SW 1271 (cell line): ENCODE measurements around the gene SCUBE3.

ENCODE experiments used
- DNase-seq, 2 experiments: peaks; one replicate each; lab custom pipeline; 2025; lab: John Stamatoyannopoulos, UW

The SCUBE3 gene

DNA sequence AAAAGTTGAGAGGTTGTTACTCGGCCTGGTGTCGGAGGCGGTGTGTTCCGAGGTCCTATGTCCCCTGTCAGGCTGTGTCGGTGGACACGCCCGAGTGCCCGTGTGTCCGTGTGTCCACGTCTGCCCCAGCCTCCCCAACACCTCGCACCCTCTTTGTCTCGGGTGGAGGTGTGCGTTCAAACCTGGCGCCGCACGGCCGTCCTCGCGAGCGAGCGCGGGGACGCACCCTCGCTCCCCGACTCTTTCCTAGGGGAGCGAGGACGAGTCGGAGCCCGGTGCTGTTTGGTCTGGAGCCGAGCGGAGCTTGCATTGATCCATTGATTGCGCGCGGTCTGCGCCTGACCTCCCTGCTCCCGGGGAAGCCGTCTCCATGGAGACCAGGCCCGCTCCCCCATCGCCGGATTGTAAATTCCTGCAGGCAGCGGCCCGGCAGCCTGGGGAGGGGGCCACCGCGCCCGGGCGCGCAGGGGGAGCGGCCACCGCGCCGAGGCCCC is 411 bp upstream of the SCUBE3 start:
- no peak for DNase-seq

DNA sequence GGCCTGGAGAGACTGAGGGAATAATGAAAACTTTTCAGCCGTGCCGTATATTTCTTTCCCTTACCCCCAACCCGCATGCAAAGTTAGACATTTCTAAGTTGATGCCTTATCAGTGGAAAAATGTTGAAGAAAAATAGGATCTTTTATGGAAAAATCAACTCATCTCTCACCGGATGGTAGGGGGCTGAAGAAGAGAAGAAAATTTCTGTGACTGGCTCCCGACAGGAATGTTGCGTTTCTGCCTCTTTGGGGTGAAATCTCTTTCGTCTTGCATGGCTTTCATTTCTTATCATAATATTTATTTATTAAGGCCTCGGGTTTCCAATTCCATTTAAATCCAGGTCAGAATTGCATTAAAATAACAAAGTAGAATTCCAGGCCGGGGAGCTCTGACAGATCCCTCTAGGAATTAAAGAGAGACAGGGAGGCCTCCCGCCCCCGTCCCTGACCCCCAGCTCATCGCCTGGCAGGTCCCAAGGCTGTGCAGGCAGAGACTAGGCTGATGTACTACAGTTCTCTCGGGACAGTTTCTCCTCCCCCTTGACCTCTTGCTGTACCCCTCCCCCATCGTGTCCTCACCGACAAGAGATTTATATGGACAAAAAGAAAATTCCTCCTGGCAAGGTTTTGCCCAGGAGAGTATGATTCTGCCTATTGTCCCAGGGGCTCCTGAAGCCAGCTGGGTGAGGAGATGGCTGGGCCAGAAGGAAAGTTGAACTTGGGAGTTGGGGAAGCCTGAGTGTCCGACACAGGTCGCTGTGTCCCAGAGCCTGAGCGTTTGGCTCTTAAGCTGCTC is 1.3 kb downstream of the SCUBE3 start:
- no peak for DNase-seq

DNA sequence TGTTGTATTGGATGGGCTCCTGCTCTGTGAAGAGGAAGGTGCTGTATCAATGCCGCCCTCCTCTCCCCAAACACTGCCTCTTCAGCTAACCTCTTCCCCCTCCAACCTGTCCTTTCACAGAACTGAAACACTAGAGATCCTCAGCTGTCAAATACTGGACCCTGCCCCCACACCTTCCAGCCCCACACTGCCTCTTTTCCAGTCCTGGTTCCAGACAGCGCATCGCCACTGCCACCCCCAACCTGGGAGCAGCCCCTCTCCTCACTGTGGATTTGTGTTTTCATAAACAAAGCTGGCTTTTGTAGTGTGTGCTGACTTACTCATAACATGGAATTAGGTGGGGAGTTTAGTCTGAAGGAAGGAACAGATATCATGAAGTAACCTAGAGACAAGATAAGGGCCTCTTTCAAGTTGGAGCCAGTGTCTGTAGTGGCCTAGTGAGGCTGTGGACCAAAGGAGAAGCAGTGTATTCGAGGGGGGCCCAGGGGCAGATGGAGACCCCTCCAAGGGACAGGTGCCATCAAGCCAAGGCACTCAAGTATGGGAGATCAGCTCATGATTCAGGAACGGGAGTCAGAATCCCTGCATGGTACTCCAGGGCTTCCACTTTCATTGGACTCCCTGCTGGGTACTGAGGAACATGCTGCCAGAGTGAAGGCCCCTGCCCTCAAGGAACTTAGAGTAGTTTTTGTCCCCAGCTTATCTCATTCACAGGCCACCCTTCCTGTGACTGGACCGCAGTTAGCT is 2.1 kb downstream of the SCUBE3 start:
- no peak for DNase-seq

DNA sequence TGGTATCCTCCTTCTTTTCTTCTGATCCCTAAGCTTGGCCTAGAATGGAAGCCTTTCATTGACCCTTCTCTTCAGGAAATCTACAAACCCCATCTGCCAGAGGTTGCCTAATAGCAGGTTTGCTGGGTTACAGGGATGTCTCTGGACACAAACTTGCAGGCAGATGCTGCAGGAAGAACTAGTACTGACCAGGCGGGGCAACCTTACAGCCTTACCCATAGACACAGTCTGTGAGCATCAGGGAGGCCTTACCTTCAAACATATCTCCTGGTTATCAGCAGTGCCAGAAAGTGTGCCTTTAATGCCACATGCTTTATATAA is 2.6 kb downstream of the SCUBE3 start:
- DNase-seq = no peak

DNA sequence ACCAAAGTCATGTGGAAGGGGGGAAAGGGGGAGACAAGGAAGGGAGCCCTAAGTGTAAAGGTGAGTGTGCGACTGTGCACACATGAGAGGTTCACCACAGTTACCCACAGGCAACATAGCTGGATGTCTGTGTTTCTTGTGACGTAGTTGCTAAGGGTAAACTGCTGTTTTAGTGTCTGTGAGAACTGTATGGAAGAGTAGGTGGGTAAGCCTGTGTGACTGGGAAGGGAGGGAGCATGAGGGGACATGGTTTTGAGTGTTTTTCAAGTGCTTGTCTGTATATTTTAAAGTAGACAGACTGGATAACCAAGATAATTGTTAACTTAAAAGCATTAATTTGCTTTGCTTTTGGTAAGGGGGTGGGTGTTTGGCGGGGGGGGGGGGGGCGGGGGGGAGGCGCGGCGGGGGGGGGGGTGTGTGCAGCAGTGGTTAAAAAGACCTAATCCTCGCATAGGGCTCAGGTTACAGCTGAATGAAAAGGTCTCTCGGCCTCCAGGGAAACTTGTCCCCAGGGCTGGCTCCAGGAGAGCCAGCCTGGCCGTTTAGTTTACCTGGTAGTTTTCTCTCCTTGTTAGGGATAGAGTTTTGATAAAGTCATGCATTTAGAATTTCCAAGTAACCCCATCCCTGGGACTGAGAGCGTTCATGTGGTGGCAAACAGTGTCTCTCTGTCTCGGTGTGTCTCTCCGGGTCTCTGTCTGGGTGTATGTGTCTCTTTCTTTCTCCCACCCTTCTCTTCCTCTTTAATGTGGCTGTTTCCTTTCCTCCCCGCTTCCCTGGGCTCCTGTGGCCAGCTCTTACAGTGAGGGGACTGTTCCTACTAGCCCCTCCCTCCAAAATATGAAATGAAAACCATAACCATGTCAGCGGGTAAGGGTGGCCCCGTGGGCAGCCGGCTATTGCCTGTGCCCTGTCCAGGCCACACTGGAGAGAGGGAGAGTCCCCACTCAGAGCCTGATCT is 3.4 kb downstream of the SCUBE3 start:
- DNase-seq = no peak

DNA sequence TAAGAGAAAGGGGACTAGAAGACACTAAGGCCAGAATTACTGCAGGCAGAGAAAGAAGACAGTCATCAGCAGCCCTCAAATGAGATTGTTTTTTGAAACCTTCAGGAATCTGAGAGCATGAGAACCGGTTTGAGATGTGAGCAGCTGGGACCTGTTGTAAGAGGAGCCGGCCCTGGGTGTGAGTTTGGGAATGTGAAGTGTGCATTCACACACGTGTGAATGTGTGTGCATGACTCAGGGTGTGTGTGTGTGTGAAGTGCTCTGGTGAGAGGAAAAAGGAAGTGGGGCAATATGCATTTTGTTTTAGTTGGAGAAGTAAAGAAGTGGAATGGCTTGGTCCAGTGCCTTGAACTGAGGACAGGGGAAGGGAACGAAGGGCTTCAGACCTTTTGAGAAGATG is 4.3 kb downstream of the SCUBE3 start:
- no peak for DNase-seq

DNA sequence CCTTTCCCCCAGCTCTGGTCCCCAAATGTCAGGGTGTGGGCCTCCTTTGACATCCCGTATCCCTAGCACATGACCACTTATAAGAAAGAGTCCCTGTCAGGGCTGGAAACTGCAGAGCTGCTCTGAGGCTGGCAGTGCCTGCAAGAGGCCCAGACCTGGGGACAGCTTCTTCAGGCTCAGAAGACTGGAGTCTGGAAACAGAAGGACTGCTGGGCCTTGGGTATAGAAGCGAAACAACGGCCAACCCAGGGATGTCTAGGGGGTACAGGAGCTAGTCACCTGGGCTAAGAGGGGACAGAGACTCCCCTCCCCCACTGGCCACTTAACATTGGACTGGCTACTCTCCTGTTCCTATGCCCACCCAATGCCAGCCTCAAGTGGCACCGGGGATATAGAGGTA is 4.7 kb downstream of the SCUBE3 start:
- DNase-seq = no peak

DNA sequence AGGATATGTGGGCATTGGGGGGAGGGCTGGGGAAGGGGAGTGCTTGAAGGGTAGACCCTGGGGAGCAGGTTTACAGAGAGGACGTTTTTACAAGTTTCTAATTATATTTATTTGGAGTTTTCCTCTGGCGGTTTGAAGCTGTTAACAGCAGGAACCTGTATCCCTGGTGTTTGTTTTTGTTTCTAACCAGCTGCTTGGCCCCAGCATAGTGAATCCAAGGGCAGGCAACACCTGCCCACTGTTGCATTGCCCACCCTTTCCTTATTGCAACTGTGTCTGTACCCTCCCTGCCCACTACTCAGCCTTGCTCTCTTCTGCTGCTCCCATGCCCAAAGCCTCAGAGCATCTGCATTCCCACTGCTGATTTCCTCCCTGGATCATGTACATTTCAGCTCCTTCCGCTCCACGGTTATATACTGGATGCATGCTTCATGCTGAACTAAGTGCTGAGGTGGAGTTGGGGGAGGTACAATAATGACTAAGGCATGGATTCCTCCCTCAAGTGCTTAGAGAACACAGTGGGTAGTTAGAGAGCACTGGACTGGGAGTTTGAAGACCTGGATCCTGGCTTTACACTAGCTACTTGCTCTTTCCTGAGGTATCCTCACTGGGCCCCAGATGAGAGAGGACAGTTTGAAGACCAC is 6.0 kb downstream of the SCUBE3 start:
- DNase-seq = no peak

DNA sequence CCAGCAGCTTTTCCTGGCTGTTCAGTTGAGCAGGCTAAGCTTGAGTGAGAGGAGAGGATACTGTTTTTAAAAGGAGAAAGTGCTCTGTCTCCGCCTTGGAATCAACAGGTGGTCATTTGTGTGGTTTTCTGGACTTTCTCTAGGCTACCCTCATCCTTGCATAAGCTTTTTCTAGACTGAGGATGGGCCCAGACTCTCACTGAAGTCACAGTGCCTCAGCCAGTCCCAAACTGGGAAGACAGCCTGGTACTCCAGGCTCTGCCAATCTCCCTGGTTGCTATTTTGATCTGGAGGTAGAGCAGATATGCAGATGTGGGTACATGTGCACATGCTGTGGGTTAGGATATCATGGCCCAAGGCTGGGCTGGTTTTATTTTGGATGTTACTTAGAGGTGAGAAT is 7.0 kb downstream of the SCUBE3 start:
- DNase-seq = no peak

DNA sequence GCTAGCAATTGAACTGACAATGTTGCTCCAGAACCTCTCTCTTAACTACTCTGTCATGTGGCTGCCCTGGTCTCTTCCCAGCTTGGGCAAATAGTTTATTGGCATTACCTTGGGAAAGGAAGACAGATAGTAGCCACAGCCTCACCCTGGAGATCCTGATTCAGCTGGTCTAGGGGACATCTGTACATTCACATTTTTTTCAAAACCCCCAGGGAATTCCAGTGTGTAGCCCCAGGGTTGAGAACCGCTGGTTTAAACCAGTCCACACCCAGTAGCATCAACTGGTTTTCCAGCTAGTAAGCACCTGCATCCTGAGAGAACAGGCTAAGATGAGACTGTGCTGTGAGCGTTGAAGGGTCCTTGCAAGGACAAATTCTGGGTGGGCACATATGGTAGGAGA is 9.6 kb downstream of the SCUBE3 start:
- no peak for DNase-seq

DNA sequence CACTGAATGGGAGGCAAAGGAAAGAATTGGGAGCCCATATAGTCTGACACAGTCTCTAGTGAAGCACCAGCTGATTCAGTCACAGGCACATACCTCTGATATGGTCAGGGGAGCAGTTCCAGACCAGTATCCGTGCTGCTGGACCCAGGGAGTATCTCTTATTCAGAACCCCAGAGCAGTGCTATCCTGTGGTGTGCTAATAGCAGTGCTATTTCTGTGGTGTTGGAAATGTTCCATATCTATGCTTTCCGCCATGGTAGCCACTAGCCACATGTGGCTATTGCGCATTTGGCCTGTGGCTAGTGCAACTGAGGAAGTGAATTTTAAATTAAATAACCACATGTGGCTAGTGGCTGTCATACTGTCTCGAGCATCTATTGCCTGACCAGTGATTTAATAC is 11.0 kb downstream of the SCUBE3 start:
- no peak for DNase-seq

DNA sequence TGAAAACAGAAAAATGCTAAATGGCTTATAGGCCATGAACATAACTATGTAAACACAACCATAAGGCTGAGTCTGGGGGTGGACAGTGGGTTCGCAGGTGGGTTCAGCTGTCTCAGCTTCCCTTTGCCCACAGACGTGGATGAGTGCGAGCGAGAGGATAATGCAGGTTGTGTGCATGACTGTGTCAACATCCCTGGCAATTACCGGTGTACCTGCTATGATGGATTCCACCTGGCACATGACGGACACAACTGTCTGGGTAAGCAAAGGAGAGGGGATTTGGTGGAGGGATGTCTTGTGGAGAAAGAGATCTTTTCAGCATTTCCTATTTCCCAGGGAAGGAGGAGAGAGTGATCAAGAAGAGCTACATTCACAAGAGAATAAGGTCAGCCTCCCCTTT is 14.7 kb downstream of the SCUBE3 start:
- DNase-seq = no peak

DNA sequence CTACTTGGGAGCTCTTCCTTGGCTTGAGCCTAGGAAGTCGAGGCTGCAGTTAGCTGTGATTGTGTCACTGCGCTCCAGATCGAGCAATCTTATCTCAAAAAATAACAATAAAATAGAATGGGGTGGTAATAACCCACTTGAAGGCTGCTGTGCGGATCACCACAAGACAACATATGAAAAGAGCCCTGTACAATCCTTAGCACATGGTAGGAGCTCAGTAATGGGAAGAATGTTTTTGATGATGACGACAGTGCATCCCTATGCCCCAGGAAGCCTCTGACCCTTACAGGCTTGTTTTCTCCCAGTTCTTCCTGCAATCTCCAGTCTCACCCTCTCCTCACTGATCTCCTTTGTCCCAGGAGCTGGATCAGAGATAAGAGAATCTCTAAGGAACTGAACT is 15.5 kb downstream of the SCUBE3 start:
- DNase-seq = no peak

DNA sequence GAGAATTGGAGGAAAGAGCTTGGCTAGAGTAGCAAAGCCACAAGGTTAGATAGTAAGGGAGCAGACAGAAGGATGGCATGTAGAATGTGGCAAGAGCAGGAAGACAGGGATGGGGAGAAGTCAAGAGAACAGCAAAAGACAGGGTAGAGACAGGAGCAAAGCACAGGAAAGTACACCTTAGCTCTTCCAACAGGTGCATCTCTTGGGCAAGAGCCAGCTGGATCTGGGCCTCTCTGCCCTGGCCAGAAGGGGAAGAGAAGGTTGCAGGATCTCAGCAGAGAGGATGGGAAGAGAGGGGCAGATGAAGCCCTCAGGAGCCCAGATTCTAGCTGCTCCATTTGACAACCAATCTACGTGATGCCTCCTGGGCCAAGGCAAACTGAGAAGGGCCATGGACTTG is 16.7 kb downstream of the SCUBE3 start:
- no peak for DNase-seq

DNA sequence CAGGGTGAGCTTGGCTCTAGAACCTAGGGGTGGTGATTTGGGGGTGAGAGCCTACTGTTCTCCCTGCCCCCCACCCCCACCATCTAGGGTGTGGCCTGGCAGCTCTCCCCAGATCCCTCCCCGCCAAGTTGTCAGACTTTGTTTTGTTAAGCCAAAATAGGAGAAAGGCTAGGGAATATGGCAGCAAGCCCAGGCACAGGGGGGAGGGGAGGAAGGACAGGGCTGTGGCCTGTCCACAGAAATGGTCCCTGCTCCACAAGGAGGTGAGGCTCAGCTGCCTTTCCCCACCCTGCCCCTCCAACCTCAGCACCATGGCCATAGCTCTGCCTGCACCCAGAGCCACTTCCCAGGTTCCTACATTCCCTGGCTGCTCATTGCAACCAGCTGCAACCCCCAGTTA is 17.2 kb downstream of the SCUBE3 start:
- DNase-seq = no peak

DNA sequence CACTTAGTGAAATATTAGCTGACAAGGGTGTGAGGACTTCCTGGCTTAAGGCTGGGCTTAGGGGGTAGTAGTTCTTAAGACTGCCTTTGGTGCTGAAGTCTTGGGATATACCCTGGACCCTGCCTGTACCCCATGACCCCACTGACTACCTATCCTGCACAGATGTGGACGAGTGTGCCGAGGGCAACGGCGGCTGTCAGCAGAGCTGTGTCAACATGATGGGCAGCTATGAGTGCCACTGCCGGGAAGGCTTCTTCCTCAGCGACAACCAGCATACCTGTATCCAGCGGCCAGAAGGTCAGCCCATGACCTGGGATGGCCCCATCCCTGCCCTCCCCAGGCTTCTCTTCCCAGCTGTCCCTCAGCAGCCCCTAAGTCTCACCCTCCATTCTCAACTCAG is 17.8 kb downstream of the SCUBE3 start:
- DNase-seq = no peak

DNA sequence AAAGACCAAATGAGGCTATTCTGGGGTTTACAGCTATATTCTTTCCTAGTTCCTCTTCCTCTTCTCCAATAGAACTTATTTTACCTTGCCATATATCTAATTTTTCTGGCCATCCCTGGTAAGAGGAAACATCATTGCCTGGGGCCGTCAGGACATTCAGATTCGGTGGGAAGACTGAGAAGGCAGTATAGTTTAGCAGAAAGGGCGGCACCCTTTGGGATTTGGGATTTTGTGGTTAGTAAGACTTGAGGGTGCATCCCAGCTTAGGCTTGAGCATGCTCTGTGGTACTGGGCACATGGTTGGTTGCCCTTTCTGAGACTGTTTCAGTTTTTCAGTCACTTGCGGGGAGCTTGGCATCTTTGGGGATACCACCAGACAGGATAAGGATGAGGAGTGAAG is 21.1 kb downstream of the SCUBE3 start:
- DNase-seq = no peak

DNA sequence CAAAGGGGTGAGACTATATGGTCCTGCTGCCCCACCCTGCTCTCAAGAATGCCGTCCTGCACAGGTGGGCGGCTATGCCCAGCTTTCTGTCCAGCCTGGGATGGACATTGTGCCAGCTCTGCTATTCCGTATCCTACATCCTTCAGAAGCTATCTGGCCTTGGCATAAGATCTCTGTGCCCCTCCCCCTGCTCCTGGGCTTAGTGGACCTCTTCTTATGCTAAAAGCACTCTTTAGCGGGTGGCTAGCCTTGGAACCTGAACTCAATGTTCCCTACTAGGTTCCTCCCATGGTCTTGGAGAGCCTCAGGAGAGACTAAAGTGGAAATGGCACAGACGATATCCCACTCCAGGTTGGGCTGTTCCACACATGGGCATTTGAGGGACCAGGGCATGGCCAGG is 22.5 kb downstream of the SCUBE3 start:
- no peak for DNase-seq

DNA sequence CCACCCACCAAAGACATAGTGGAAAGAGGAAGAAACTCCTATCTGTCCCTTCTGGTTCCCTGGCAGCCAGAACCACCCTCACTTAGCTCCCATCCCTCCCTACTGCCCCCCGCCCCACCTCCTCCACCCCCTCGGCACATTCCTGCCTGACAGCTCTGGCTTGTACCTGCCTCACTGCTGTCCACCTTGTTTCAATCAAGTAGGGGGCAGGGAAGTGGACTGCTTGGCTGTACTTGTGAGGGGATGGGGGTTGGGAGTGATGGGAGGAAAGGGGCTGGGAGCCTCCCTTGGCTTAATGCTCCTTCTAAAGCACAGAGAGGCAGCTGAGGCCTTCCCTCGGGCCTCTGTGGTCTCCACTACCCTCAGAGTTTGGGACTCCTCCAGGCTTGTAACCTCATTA is 23.7 kb downstream of the SCUBE3 start:
- no peak for DNase-seq

DNA sequence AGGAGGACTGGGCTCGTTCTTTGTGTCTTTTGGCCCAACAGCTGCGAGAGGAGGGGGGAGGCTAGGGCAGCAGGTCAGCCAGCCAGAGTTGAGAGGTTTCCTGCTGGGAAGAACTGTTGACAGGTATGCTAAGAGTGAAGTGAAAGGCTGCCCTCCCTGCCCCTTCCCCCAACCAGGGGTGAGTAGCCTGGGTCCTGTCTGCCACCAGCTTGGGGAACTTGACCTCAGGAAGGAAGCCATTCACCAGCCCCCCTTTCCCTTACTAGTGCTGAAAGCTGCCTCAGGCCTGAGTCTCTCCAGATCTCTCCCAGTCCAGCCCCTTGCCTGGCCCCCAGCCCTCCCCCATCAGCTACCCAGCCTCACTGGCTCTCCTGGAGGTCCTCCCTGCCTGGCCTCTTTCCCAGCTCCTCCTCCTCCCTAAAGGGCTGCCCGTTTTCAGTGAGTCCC is 25.1 kb downstream of the SCUBE3 start:
- no peak for DNase-seq

DNA sequence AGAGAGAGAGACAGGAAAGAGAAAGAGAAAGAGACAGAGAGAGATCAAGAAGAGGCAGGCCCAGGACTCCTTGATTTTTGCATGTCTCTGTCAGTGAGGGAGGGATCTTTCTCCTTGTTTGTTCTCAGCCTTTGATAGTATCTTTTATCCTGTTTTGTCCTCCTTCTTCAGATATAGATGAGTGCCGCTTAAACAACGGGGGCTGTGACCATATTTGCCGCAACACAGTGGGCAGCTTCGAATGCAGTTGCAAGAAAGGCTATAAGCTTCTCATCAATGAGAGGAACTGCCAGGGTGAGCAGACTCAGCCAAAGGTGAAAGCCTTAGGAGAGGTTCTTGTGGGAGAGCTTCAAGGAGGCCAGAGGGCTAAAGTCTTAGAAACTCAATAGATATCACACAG is 25.8 kb downstream of the SCUBE3 start:
- no peak for DNase-seq
